RWPE1 (cell line): ENCODE results near the gene CCL1.

Experiments
- CTCF ChIA-PET: fragments of 350-600 bp; sonication (Branson Sonifier 250); formaldehyde crosslinking; extraction: SDS; loops from one replicate; lab custom pipeline; 2021; lab: Yijun Ruan, JAX
- POLR2A ChIA-PET: fragments of 400-600 bp; formaldehyde crosslinking; extraction: SDS; loops from one replicate; lab custom pipeline; 2020; ENCODE audit warnings: antibody characterized with exemption; ENCODE audit not compliant: low non-redundant PET; lab: Yijun Ruan, JAX
- DNase-seq: peaks from one replicate; pipeline ENCODE4 v3.0.0; 2012; ENCODE audit warnings: low spot score
- H3K27ac ChIP-seq: fragments of 450-650 bp; 2 replicates; pipeline ENCODE4 v1.5.1; 2017
- TF ChIP-seq, protein P1 (sequence below): fragments of 450-650 bp; conservative IDR thresholded peaks from 2 replicates; pipeline ENCODE4 v1.5.1; 2017; ENCODE audit warnings: low read depth, mild to moderate bottlenecking

CCL1 gene

DNA sequence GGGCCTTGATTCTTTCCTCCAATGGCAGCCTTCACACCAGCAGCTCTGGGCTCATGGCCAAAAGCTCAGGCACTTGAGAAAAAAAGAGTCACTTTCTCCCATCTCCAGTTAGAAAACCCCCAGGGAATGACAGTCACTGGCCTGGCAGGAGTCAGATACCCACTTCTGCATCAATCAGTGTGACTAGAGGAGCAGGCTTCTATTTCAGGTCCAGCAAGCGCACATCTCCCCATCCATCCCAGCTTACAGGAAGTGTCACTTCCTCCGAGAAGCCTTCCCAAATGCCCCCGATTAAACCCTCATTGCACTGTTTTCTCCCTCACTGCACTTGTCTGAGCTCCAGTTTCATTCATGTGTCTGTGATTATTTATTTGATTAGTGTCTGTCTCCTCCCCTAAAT, 30.4 kb upstream of the CCL1 start:
- no peak overlapping the region for H3K27ac ChIP-seq
- TF ChIP-seq, protein P1, sequence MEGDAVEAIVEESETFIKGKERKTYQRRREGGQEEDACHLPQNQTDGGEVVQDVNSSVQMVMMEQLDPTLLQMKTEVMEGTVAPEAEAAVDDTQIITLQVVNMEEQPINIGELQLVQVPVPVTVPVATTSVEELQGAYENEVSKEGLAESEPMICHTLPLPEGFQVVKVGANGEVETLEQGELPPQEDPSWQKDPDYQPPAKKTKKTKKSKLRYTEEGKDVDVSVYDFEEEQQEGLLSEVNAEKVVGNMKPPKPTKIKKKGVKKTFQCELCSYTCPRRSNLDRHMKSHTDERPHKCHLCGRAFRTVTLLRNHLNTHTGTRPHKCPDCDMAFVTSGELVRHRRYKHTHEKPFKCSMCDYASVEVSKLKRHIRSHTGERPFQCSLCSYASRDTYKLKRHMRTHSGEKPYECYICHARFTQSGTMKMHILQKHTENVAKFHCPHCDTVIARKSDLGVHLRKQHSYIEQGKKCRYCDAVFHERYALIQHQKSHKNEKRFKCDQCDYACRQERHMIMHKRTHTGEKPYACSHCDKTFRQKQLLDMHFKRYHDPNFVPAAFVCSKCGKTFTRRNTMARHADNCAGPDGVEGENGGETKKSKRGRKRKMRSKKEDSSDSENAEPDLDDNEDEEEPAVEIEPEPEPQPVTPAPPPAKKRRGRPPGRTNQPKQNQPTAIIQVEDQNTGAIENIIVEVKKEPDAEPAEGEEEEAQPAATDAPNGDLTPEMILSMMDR: no peak
- no peak for DNase-seq
- CTCF ChIA-PET: no interaction called here
- POLR2A ChIA-PET: no interaction called here

DNA sequence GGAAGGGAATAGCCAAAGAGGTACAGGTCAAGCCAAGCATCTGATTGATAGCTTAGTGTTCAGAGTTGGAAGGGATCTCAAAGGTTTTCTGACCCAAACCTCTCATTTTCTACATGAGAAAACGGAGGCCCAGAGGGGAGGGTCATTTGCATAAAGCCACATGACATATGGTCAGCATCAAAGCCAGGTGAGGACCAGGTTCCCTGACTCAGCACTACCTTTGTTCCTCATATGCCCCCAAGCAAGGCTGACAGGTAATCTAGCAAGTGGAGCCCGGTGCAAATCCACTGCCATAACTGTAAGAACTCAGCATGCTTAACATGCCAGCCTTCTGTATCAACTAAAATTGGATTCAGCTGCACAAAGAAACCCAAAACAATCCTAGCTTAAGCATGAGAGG, 28.2 kb upstream of the CCL1 start:
- H3K27ac ChIP-seq: no peak overlapping the region
- ChIA-PET CTCF (no interaction called here), POLR2A (no interaction called here)
- DNase-seq: no peak
- TF ChIP-seq, protein P1: no peak

DNA sequence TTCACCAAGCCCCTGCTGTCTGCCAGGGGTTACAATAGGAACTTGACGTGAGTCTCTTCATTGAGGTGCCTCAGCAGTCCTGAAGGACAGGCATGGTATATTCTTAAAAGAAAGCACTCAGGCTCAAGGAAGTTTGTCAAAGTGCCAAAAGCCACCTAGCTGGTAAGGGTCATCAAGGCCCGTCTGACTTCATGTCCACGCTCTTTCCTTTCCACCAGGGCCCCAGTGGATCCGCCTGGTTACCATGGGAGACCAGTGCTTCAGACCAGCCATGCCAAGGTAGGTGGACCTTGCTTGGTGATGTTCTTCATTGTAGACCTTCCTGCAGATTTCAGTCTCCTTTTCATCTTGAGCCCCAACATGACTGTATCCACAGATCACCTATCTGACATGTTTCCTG, 27.6 kb upstream of the CCL1 start:
- no peak overlapping the region for H3K27ac ChIP-seq
- no peak for DNase-seq
- POLR2A ChIA-PET: no interaction called here
- TF ChIP-seq, protein P1: no peak
- CTCF ChIA-PET: no interaction called here

DNA sequence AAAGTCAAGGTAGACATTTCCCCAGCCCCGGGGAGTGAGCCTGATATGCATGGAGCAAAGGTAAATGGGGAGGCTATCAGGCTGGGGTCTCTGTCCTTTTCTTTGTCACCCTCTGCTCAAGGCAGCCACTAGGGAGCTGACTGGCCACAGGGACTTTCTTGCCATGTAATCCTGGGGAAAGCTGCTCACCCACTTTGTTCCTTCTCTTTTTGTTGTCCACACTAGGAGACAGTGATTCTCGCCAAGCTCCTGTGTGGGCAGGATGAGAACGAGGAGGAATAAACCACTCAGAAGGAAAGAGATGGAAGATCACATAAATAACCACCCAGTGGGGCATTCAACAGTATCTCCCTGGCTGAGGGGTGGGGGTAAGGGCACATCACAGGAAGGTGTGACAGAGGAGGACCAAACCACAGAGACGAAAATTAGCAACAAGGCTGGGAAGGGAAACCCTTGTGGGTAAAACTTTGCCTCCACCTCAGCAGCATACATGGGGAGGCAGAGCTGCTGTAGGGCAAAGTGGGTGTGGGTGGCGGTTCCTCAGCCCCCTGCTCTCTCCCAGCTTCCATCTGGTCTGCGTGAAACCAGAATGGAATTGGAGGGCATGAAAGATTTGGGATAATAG, 26.2 kb upstream of the CCL1 start:
- CTCF ChIA-PET: interaction anchor here (1.0 kb wide), 1 partner anchor 12 kb away, joined by 3 read pairs; no protein-coding TSS in a partner anchor
- POLR2A ChIA-PET: no interaction called here
- TF ChIP-seq, protein P1: no peak
- no peak for DNase-seq
- no peak overlapping the region for H3K27ac ChIP-seq

DNA sequence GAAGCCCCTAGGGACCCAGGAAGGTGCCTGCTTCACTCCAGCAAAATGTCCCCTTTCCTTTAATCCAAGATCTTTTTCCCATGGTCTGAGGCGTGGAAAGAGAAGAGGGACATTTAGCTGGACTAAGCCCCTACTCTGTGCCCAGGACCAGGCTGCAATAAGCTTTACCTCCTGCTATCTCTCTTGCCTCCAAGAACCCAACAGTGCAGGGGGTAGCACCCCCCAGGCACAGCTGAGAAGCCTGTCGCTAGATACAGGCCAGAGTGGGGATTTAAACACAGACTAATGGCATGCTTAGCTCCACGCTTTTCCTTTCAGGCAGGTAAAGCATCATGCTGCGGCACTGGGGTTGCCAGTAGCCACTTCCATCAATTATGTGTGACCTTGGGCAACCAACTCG, 24.5 kb upstream of the CCL1 start:
- ChIA-PET CTCF (interaction anchor here (0.6 kb wide), 1 partner anchor 31 kb away, joined by 3 read pairs; no protein-coding TSS in a partner anchor), POLR2A (no interaction called here)
- no peak for DNase-seq
- H3K27ac ChIP-seq: no peak overlapping the region
- TF ChIP-seq, protein P1: no peak

DNA sequence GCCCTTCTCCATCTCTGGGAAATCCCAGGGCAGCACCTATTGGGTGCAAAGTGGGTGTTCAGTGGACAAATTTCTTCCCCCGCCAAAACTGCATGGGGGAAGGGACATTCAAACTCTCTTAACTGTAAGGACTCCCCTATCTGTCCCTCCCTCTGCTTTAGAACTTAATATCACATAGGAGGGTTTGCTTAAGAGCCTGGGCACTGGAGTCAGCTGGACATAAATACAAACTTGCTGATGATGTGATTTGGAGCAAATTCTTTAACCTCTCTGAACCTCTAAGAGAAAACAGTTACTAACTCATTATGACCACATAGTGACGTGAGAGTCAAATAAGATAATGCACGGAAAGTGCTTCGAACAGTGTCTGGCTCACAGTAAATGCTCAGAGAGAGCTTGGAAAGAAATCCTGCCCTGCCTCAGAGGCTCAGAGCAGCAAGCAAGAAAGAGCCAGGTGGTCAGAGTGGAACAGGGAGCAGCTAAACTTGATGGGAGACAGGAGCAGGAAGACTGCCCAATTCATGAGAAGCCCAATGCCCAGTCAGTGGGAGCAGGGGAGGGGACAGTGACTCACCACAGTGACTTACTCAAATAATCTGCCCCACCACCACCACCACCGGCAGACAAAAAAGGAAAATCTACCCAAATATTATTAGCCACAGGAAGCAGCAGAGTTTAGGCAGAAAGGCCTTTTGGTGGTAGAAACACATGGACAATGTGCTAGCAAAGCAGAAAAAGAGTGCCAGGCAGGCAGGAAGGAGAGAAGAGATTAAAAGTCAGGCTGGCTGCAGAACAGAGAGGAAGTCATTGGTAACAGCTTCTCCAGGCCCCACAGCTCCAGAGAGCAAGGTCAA, 23.9 kb upstream of the CCL1 start:
- H3K27ac ChIP-seq: no peak overlapping the region
- DNase-seq: no peak
- ChIA-PET POLR2A (no interaction called here), CTCF (no interaction called here)
- TF ChIP-seq, protein P1: no peak
